Colonic mucosa (tissue), 4 donors: ENCODE data around the gene EPHB2. TPM values are rescaled to one million over a fixed set of nuclear protein-coding genes. Genes with fewer than 3 reads are reported as not detected.

ENCODE experiments used
- DNase-seq: peaks from one replicate; pipeline ENCODE4 v3.0.0-alpha.2; 2020
- H3K27ac ChIP-seq: fragments of 200-600 bp; one replicate; pipeline ENCODE4 v1.8.0; 2021
- H3K27me3 ChIP-seq: fragments of 200-600 bp; one replicate; pipeline ENCODE4 v1.8.0; 2021
- H3K36me3 ChIP-seq: fragments of 200-600 bp; one replicate; pipeline ENCODE4 v1.8.0; 2021
- H3K4me1 ChIP-seq: fragments of 200-600 bp; one replicate; pipeline ENCODE4 v1.8.0; 2021; ENCODE audit warnings: mild to moderate bottlenecking
- H3K4me3 ChIP-seq: fragments of 200-600 bp; one replicate; pipeline ENCODE4 v1.8.0; 2021
- H3K9ac ChIP-seq, 2 donors: one replicate each; pipeline ENCODE4 v1.7.0; 2013; ENCODE audit warnings: control low read depth in 2 of 2, low read depth in 2 of 2, low read length in 2 of 2
- H3K9me3 ChIP-seq: fragments of 200-600 bp; one replicate; pipeline ENCODE4 v1.8.0; 2021
- intact Hi-C: fragments of 100-400 bp; cut with DNase I; formaldehyde crosslinking; loops from one replicate; pipeline ENCODE4 v1.14.1; 2022
- total RNA-seq, 2 donors: library from RNA; stranded (reverse); fragmentation: NEBNext Ultra II Directional in 1 of 2; extraction: Animal tissue kit (Norgen Biotek cat#: 25700) in 1 of 2; gene quantifications; one replicate each; pipeline ENCODE4 v1.2.1, GENCODE V29; 2021
- TF ChIP-seq, protein P1 (sequence below): fragments of 200-600 bp; IDR thresholded peaks from one replicate; pipeline ENCODE4 v1.8.0; 2022; ENCODE audit warnings: antibody characterized with exemption, mild to moderate bottlenecking
- donor health status: healthy.
- donor health status: DM: no; HTN: no; CAD: no.
- donor health status: DM: no; HTN: no; CAD: no.

Gene EPHB2
- total RNA-seq, 2 donors from 2014 or later: 71.9 to 150 TPM

DNA sequence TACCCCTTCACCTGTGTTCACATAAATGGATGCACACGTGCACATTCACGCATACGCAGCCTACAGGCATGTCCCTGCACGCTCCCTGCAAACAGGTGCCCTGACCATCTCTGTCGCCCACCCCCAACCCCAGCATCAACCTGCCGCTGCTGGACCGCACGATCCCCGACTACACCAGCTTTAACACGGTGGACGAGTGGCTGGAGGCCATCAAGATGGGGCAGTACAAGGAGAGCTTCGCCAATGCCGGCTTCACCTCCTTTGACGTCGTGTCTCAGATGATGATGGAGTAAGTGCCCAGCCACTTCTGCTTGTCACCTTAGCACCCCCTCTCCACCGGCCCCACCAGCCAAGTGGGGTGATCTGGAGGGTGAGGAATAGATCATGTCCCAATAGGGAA, 201.7 kb downstream of the EPHB2 start:
- no peak overlapping the region for H3K27ac ChIP-seq
- H3K9me3 ChIP-seq: no peaks in the 10 kb centered on the region
- TF ChIP-seq, protein P1, sequence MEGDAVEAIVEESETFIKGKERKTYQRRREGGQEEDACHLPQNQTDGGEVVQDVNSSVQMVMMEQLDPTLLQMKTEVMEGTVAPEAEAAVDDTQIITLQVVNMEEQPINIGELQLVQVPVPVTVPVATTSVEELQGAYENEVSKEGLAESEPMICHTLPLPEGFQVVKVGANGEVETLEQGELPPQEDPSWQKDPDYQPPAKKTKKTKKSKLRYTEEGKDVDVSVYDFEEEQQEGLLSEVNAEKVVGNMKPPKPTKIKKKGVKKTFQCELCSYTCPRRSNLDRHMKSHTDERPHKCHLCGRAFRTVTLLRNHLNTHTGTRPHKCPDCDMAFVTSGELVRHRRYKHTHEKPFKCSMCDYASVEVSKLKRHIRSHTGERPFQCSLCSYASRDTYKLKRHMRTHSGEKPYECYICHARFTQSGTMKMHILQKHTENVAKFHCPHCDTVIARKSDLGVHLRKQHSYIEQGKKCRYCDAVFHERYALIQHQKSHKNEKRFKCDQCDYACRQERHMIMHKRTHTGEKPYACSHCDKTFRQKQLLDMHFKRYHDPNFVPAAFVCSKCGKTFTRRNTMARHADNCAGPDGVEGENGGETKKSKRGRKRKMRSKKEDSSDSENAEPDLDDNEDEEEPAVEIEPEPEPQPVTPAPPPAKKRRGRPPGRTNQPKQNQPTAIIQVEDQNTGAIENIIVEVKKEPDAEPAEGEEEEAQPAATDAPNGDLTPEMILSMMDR: no peak
- H3K4me1 ChIP-seq: no peaks in the 10 kb centered on the region
- no peak overlapping the region for H3K4me3 ChIP-seq
- H3K9ac ChIP-seq: no peak overlapping the region
- DNase-seq: no peak
- intact Hi-C loops: no loop called here
- H3K36me3 ChIP-seq: no peaks in the 10 kb centered on the region
- H3K27me3 ChIP-seq: no peaks in the 10 kb centered on the region

DNA sequence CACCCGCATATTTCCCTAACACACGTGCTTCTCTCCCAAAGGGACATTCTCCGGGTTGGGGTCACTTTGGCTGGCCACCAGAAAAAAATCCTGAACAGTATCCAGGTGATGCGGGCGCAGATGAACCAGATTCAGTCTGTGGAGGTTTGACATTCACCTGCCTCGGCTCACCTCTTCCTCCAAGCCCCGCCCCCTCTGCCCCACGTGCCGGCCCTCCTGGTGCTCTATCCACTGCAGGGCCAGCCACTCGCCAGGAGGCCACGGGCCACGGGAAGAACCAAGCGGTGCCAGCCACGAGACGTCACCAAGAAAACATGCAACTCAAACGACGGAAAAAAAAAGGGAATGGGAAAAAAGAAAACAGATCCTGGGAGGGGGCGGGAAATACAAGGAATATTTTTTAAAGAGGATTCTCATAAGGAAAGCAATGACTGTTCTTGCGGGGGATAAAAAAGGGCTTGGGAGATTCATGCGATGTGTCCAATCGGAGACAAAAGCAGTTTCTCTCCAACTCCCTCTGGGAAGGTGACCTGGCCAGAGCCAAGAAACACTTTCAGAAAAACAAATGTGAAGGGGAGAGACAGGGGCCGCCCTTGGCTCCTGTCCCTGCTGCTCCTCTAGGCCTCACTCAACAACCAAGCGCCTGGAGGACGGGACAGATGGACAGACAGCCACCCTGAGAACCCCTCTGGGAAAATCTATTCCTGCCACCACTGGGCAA, 202.9 kb downstream of the EPHB2 start:
- Histone ChIP-seq H3K4me1 (no peaks in the 10 kb centered on the region), H3K9me3 (no peaks in the 10 kb centered on the region), H3K4me3 (no peak overlapping the region), H3K27me3 (no peaks in the 10 kb centered on the region), H3K9ac (no peak overlapping the region), H3K36me3 (no peaks in the 10 kb centered on the region), H3K27ac (no peak overlapping the region)
- DNase-seq: no peak
- TF ChIP-seq, protein P1: no peak
- intact Hi-C loops: no loop called here

DNA sequence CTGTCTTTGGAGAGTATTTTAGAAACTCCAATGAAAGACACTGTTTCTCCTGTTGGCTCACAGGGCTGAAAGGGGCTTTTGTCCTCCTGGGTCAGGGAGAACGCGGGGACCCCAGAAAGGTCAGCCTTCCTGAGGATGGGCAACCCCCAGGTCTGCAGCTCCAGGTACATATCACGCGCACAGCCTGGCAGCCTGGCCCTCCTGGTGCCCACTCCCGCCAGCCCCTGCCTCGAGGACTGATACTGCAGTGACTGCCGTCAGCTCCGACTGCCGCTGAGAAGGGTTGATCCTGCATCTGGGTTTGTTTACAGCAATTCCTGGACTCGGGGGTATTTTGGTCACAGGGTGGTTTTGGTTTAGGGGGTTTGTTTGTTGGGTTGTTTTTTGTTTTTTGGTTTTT, 203.5 kb downstream of the EPHB2 start:
- intact Hi-C loops: no loop called here
- TF ChIP-seq, protein P1: no peak
- no peak for DNase-seq
- Histone ChIP-seq H3K9ac (no peak overlapping the region), H3K27ac (no peak overlapping the region), H3K4me3 (no peak overlapping the region), H3K9me3 (no peaks in the 10 kb centered on the region), H3K27me3 (no peaks in the 10 kb centered on the region), H3K4me1 (no peaks in the 10 kb centered on the region), H3K36me3 (no peaks in the 10 kb centered on the region)

DNA sequence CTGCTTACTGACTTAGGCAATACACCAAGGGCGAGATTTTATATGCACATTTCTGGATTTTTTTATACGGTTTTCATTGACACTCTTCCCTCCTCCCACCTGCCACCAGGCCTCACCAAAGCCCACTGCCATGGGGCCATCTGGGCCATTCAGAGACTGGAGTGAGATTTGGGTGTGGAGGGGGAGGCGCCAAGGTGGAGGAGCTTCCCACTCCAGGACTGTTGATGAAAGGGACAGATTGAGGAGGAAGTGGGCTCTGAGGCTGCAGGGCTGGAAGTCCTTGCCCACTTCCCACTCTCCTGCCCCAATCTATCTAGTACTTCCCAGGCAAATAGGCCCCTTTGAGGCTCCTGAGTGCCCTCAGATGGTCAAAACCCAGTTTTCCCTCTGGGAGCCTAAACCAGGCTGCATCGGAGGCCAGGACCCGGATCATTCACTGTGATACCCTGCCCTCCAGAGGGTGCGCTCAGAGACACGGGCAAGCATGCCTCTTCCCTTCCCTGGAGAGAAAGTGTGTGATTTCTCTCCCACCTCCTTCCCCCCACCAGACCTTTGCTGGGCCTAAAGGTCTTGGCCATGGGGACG, 204.1 kb downstream of the EPHB2 start:
- no peaks in the 10 kb centered on the region for H3K4me1 ChIP-seq
- H3K4me3 ChIP-seq: no peak overlapping the region
- no peak for DNase-seq
- H3K27ac ChIP-seq: no peak overlapping the region
- intact Hi-C loops: no loop called here
- H3K9ac ChIP-seq: no peak overlapping the region
- TF ChIP-seq, protein P1: no peak
- H3K9me3 ChIP-seq: no peaks in the 10 kb centered on the region
- H3K27me3 ChIP-seq: no peaks in the 10 kb centered on the region
- no peaks in the 10 kb centered on the region for H3K36me3 ChIP-seq

DNA sequence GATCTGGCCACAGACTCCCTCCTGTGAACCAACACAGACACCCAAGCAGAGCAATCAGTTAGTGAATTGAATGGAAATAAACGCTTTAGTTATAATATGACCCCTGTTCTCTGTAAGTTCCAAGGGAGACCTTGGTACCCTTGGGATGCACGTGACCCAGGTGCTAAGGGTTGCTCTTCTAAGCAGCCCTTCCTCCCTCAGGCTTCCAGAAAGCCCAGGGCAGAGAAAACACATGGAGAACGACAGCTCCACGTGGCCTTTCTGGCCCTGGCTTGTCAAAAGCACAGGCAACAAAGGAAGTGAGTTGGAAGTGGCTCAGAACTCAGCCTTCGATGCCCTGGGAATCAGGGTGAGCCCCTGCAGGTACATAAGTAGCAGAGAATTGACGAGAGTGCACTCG, 204.6 kb downstream of the EPHB2 start:
- no peak overlapping the region for H3K9ac ChIP-seq
- H3K4me1 ChIP-seq: no peaks in the 10 kb centered on the region
- no peak for DNase-seq
- no peak overlapping the region for H3K4me3 ChIP-seq
- TF ChIP-seq, protein P1: no peak
- H3K36me3 ChIP-seq: no peaks in the 10 kb centered on the region
- intact Hi-C loops: no loop called here
- H3K27me3 ChIP-seq: no peaks in the 10 kb centered on the region
- H3K27ac ChIP-seq: no peak overlapping the region
- no peaks in the 10 kb centered on the region for H3K9me3 ChIP-seq
